ENCODE data around the gene FUZ.

Gene FUZ

DNA sequence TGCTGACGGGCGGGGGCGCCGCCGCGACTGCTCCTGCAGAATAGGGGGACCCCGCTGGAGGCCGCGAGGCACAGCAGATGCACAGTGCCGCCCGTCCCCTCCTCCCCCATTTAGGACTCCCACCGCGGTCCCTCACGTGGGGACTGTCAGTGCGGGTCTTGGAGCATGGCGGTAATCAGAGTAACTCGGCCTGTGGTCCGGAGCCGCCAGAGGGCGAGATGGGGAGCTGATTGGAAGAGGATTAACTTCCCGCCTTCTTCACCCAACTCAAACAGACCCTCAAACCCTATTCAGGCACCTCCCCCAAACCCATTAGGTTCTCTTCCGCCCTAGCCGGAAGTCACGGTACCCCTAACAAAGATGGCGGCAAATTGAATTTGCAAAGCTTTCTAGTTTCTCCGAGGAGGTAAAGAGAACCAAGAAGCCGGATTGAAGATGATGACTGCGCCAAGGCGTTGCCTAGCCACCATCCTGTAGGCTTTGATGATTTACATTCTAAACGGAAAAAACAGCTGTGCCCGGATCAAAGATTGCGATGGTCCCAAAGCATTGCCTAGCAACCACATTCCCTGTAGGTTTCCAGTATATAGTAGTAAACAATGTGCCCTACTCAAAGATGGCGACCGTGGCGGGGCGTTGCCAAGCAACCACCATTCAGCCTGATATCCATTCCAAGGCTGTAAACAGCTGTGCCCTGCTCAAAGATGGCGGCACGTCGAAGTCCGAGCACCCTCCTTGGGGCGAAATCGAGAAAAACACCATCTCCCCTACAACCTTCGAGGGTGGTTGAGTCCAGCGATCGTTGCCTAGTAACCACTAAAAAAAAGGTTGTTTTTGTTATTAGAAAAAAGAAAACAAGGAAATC lies at the start of gene FUZ (continued):
- TF ChIP-seq SP3 (tag by site-specific recombination; IDR thresholded peaks at IDR 0.05), result peak; percentile 80
- no peak for TF ChIP-seq ZNF747 (tag by site-specific recombination; IDR thresholded peaks at IDR 0.05)
- no peak for TF ChIP-seq ZNF341 (tag by site-specific recombination; IDR thresholded peaks at IDR 0.05; ENCODE audit: low read depth)

DNA sequence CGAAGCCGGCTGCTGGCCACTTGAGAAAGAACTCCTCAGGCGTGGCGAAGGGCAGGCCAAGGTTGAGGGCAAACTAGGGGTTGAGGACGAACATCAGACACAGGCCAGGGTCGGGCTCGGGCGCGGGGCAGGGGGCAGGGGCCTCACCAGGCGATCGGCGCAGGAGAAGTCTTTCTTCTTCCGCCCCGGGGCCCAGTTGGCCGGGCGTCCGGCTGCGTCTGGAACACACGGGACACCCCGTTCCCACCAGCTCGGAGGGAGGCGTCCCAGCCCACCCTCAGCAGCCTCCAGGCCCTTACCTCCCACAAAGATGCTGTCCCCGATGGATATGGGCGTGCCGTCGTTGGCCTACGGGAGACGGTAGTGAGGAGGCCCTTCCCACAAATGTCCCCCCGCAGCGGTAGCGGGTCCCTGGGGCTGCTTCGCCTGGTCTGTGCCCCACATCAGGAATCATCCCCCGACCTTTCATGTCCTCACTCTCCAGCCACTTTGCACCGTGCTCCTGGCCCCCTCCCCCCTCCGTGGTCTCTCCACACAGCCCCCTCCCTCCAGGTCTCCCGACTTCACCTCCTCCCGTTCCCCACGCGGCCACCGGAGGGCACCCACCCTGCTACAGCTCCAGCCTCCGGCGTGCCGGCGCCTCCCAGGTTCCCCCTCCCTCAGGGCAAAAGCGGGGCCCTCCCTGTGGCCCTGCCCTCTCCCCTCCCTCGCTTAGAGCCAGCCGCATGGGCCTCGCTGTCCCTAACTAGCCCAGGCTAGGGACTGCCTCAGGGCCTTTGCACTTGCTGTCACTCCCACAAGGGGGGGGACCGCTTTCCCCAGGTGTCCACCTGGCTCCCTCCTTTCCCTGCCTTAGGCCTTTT lies 49.5 kb upstream of the FUZ start:
- Histone ChIP-seq H3K4me1 (ENCODE audit: control insufficient read depth, insufficient read depth, low read length) (peaks cover 23% of the 10 kb centered on the region), H3K9me3 (ENCODE audit: control insufficient read depth, insufficient read depth, low read depth, low read length) (no peaks in the 10 kb centered on the region), H3K36me3 (ENCODE audit: control insufficient read depth in 2 of 2, insufficient read depth in 1 of 2, low read length in 2 of 2) (peaks cover 21 to 69% of the 10 kb centered on the region in 2 experiments), H3K27ac (ENCODE audit: extremely low read depth, low read depth, low read length) (peak overlapping the region; percentile 44), H3K4me3 (ENCODE audit: low read depth, low read length) (no peak overlapping the region)
- ChIA-PET CTCF (interaction anchor here (0.6 to 1.5 kb wide), 5 partner anchors 10 to 122 kb away, joined by 3 to 4 read pairs (median 4); no protein-coding TSS in a partner anchor), POLR2A (interaction anchor here (1.3 to 8.2 kb wide), 3 partner anchors 11 to 15 kb away, joined by 4 to 128 read pairs (median 5); partner anchors contain the start of genes AKT1S1, PTOV1 and TBC1D17)
- TF ChIP-seq ZBTB48 (tag by site-specific recombination; IDR thresholded peaks at IDR 0.05) (0 out of 2 replicates have a peak, but pooled peaks have one; percentile 26), GLI4 (tag by site-specific recombination; IDR thresholded peaks at IDR 0.05) (no peak), ZNF623 (tag by site-specific recombination; IDR thresholded peaks at IDR 0.05) (peak; percentile 100), WT1 (tag by site-specific recombination; IDR thresholded peaks at IDR 0.05) (peak; percentile 52; the same call in 1 of the 2 replicates), SP2 (tag by site-specific recombination; IDR thresholded peaks at IDR 0.05) (no peak), ZBTB20 (tag by site-specific recombination; IDR thresholded peaks at IDR 0.05) (no peak), KLF1 (tag by site-specific recombination; IDR thresholded peaks at IDR 0.05) (peak; percentile 76), ZBTB8A (tag by site-specific recombination; IDR thresholded peaks at IDR 0.05) (0 out of 2 replicates have a peak, but pooled peaks have one; percentile 26), PRDM1 (tag by site-specific recombination; IDR thresholded peaks at IDR 0.05) (peak; percentile 84; the same call in 1 of the 2 replicates), GLIS2 (tag by site-specific recombination; IDR thresholded peaks at IDR 0.05) (0 out of 2 replicates have a peak, but pooled peaks have one; percentile 21), MZF1 (tag by site-specific recombination; IDR thresholded peaks at IDR 0.05; ENCODE audit: borderline replicate concordance) (no peak), YY2 (tag by site-specific recombination; IDR thresholded peaks at IDR 0.05) (no peak), ZFP69B (tag by site-specific recombination; IDR thresholded peaks at IDR 0.05) (0 out of 2 replicates have a peak, but pooled peaks have one; percentile 79), ZNF140 (tag by site-specific recombination; IDR thresholded peaks at IDR 0.05) (no peak)
- TF ChIP-seq, protein P1, sequence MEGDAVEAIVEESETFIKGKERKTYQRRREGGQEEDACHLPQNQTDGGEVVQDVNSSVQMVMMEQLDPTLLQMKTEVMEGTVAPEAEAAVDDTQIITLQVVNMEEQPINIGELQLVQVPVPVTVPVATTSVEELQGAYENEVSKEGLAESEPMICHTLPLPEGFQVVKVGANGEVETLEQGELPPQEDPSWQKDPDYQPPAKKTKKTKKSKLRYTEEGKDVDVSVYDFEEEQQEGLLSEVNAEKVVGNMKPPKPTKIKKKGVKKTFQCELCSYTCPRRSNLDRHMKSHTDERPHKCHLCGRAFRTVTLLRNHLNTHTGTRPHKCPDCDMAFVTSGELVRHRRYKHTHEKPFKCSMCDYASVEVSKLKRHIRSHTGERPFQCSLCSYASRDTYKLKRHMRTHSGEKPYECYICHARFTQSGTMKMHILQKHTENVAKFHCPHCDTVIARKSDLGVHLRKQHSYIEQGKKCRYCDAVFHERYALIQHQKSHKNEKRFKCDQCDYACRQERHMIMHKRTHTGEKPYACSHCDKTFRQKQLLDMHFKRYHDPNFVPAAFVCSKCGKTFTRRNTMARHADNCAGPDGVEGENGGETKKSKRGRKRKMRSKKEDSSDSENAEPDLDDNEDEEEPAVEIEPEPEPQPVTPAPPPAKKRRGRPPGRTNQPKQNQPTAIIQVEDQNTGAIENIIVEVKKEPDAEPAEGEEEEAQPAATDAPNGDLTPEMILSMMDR (tag by site-specific recombination; IDR thresholded peaks at IDR 0.05), result peak; percentile 84
- TF ChIP-seq, protein P2, sequence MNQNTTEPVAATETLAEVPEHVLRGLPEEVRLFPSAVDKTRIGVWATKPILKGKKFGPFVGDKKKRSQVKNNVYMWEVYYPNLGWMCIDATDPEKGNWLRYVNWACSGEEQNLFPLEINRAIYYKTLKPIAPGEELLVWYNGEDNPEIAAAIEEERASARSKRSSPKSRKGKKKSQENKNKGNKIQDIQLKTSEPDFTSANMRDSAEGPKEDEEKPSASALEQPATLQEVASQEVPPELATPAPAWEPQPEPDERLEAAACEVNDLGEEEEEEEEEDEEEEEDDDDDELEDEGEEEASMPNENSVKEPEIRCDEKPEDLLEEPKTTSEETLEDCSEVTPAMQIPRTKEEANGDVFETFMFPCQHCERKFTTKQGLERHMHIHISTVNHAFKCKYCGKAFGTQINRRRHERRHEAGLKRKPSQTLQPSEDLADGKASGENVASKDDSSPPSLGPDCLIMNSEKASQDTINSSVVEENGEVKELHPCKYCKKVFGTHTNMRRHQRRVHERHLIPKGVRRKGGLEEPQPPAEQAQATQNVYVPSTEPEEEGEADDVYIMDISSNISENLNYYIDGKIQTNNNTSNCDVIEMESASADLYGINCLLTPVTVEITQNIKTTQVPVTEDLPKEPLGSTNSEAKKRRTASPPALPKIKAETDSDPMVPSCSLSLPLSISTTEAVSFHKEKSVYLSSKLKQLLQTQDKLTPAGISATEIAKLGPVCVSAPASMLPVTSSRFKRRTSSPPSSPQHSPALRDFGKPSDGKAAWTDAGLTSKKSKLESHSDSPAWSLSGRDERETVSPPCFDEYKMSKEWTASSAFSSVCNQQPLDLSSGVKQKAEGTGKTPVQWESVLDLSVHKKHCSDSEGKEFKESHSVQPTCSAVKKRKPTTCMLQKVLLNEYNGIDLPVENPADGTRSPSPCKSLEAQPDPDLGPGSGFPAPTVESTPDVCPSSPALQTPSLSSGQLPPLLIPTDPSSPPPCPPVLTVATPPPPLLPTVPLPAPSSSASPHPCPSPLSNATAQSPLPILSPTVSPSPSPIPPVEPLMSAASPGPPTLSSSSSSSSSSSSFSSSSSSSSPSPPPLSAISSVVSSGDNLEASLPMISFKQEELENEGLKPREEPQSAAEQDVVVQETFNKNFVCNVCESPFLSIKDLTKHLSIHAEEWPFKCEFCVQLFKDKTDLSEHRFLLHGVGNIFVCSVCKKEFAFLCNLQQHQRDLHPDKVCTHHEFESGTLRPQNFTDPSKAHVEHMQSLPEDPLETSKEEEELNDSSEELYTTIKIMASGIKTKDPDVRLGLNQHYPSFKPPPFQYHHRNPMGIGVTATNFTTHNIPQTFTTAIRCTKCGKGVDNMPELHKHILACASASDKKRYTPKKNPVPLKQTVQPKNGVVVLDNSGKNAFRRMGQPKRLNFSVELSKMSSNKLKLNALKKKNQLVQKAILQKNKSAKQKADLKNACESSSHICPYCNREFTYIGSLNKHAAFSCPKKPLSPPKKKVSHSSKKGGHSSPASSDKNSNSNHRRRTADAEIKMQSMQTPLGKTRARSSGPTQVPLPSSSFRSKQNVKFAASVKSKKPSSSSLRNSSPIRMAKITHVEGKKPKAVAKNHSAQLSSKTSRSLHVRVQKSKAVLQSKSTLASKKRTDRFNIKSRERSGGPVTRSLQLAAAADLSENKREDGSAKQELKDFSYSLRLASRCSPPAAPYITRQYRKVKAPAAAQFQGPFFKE (tag by site-specific recombination; IDR thresholded peaks at IDR 0.05; ENCODE audit: borderline replicate concordance), result no peak
- TF ChIP-seq, protein P3, sequence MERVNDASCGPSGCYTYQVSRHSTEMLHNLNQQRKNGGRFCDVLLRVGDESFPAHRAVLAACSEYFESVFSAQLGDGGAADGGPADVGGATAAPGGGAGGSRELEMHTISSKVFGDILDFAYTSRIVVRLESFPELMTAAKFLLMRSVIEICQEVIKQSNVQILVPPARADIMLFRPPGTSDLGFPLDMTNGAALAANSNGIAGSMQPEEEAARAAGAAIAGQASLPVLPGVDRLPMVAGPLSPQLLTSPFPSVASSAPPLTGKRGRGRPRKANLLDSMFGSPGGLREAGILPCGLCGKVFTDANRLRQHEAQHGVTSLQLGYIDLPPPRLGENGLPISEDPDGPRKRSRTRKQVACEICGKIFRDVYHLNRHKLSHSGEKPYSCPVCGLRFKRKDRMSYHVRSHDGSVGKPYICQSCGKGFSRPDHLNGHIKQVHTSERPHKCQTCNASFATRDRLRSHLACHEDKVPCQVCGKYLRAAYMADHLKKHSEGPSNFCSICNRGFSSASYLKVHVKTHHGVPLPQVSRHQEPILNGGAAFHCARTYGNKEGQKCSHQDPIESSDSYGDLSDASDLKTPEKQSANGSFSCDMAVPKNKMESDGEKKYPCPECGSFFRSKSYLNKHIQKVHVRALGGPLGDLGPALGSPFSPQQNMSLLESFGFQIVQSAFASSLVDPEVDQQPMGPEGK (tag by site-specific recombination; IDR thresholded peaks at IDR 0.05), result peak; percentile 81
- TF ChIP-seq, protein P4, sequence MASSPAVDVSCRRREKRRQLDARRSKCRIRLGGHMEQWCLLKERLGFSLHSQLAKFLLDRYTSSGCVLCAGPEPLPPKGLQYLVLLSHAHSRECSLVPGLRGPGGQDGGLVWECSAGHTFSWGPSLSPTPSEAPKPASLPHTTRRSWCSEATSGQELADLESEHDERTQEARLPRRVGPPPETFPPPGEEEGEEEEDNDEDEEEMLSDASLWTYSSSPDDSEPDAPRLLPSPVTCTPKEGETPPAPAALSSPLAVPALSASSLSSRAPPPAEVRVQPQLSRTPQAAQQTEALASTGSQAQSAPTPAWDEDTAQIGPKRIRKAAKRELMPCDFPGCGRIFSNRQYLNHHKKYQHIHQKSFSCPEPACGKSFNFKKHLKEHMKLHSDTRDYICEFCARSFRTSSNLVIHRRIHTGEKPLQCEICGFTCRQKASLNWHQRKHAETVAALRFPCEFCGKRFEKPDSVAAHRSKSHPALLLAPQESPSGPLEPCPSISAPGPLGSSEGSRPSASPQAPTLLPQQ (tag by site-specific recombination; IDR thresholded peaks at IDR 0.05), result peak; percentile 92
- TF ChIP-seq, protein P5, sequence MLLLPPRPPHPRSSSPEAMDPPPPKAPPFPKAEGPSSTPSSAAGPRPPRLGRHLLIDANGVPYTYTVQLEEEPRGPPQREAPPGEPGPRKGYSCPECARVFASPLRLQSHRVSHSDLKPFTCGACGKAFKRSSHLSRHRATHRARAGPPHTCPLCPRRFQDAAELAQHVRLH (tag by site-specific recombination; IDR thresholded peaks at IDR 0.05), result peak; percentile 50; the same call in 1 of the 2 replicates

All from HEK293 (cell line).